Esophagus muscularis mucosa (tissue), 3 donors: ENCODE data around the gene FASTKD2.

Experiments
- EP300 ChIP-seq: sonication (generic); formaldehyde crosslinking; IDR thresholded peaks from one replicate; pipeline ENCODE4 v1.6.1; 2017; ENCODE audit warnings: antibody characterized with exemption
- POLR2AphosphoS5 ChIP-seq, 2 donors: sonication (generic); formaldehyde crosslinking; IDR thresholded peaks; one replicate each; pipeline ENCODE4 v1.6.1; 2017; ENCODE audit warnings: antibody characterized with exemption in 2 of 2

DNA sequence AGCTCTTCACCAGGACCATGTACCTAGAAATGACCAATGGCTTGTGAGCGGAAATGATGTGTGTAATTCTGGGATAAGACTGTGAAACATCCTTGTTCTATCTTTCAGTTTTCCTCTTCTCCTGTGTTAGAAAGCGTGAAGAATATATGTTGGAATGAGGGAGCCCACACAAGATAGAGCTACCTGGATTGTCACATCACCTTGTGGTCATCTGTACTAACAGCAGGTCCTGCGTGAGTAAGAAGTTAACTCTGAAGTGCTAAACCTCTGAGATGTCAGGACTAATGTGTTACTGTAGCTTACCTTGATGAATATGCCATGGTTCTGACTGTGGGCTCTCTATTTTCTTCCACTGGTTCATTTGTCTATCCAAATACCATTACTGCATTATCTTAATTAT is 75.6 kb downstream of the FASTKD2 start:
- TF ChIP-seq POLR2AphosphoS5 (IDR thresholded peaks at IDR 0.05) (no peak), EP300 (no peak)
